ENCODE measurements around the gene SLC2A8. TPM values are rescaled to one million over a fixed set of nuclear protein-coding genes. Genes with fewer than 3 reads are reported as not detected.

The SLC2A8 gene
- total RNA-seq, 1 donor from 2014 or later, result 13.6 TPM

DNA sequence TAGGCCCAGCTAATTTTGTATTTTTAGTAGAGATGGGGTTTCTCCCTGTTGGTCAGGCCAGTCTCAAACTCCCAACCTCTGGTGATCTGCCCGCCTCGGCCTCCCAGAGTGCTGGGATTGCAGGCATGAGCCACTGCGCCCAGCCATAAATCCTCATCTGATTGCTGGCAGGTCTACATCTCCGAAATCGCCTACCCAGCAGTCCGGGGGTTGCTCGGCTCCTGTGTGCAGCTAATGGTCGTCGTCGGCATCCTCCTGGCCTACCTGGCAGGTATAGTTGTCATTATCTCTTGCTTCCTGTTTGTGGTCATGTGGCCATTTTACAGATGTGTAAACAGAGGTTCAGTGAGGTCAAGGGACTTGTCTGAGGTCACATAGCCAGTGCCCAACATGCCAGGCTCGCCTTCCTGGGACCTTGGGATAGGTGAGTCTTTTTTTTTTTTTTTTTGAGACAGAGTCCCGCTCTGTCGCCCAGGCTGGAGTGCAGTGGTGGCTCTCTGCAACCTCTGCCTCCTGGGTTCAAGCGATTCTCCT lies 2.8 kb downstream of the SLC2A8 start:
- no peaks in the 10 kb centered on the region for H3K9me3 ChIP-seq (ENCODE audit: control insufficient read depth in 3 of 3, low read length in 3 of 3)
- H3K4me3 ChIP-seq (ENCODE audit: low read length in 3 of 3), result no peak overlapping the region
- H3K4me1 ChIP-seq (ENCODE audit: control insufficient read depth in 3 of 3, insufficient read depth in 3 of 3, low read length in 3 of 3), result peaks cover 18 to 28% (median 20%) of the 10 kb centered on the region in 3 donors
- H3K27ac ChIP-seq (ENCODE audit: low read depth, low read length), result no peak overlapping the region
- no peaks in the 10 kb centered on the region for H3K27me3 ChIP-seq (ENCODE audit: control insufficient read depth in 3 of 3, insufficient read depth in 3 of 3, low read length in 3 of 3)
- H3K9ac ChIP-seq (ENCODE audit: low read depth in 1 of 3, low read length in 3 of 3), result no peak overlapping the region
- peaks cover 16 to 30% (median 20%) of the 10 kb centered on the region in 3 donors for H3K36me3 ChIP-seq (ENCODE audit: control insufficient read depth in 3 of 3, insufficient read depth in 3 of 3, low read length in 3 of 3)

DNA sequence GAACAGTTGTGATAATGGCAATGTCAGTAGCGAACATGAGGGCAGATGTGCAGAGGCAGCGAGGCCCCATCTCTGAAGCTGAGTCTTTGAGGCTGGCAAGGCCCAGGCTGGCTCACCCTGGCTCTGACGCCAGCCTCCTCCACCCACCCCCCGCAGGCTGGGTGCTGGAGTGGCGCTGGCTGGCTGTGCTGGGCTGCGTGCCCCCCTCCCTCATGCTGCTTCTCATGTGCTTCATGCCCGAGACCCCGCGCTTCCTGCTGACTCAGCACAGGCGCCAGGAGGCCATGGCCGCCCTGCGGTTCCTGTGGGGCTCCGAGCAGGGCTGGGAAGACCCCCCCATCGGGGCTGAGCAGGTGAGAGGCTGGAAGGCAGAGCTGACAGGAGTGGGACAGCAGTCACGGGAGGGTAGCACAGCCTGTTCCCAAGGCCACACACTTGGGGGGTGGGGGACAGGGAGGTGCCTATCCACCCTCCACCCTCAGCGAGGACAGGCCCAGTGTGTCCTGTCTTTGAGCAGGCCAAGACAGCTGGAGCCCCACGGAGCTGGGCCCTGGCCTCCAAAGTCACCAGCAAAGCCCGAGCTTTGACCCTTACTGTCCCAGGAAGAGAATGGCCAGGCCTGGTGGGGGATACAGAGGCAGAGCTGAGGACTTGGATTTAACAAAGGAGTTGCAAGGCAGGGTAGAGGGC lies 5.6 kb downstream of the SLC2A8 start:
- no peak overlapping the region for H3K9ac ChIP-seq (ENCODE audit: low read depth in 1 of 3, low read length in 3 of 3)

DNA sequence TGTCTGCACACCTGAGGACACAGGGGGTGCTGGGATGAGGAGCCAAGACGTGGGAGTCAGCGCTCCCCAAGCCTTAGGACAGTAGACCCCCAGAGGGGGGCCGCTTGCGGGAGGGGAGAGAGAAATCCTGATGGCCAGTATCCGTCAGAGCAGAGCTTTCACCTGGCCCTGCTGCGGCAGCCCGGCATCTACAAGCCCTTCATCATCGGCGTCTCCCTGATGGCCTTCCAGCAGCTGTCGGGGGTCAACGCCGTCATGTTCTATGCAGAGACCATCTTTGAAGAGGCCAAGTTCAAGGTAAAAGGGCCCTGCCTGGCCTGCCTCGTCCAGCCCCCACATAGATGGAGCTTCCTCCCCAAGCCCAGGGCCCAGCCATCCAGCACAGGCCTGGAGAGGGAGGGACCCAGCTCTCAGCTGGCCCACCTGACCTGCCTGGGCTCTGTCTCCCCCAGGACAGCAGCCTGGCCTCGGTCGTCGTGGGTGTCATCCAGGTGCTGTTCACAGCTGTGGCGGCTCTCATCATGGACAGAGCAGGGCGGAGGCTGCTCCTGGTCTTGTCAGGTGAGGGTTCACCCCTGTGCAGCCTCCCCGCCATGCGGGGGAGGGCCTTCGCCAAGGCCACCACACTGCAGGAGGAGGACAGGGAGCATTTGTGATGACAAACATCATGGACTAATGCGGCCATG lies 6.7 kb downstream of the SLC2A8 start:
- Histone ChIP-seq H3K36me3 (ENCODE audit: control insufficient read depth in 3 of 3, insufficient read depth in 3 of 3, low read length in 3 of 3) (peaks cover 30 to 48% (median 41%) of the 10 kb centered on the region in 3 donors), H3K27ac (ENCODE audit: low read depth, low read length) (no peak overlapping the region), H3K9ac (ENCODE audit: low read depth in 1 of 3, low read length in 3 of 3) (no peak overlapping the region), H3K9me3 (ENCODE audit: control insufficient read depth in 3 of 3, low read length in 3 of 3) (no peaks in the 10 kb centered on the region), H3K4me1 (ENCODE audit: control insufficient read depth in 3 of 3, insufficient read depth in 3 of 3, low read length in 3 of 3) (peaks cover 4 to 14% (median 7%) of the 10 kb centered on the region in 3 donors), H3K27me3 (ENCODE audit: control insufficient read depth in 3 of 3, insufficient read depth in 3 of 3, low read length in 3 of 3) (no peaks in the 10 kb centered on the region), H3K4me3 (ENCODE audit: low read length in 3 of 3) (no peak overlapping the region)

More for the DNA sequence above, 5.6 kb downstream of the SLC2A8 start:
- H3K27me3 ChIP-seq (ENCODE audit: control insufficient read depth in 3 of 3, insufficient read depth in 3 of 3, low read length in 3 of 3), result no peaks in the 10 kb centered on the region
- H3K4me1 ChIP-seq (ENCODE audit: control insufficient read depth in 3 of 3, insufficient read depth in 3 of 3, low read length in 3 of 3), result peaks cover 13 to 23% (median 13%) of the 10 kb centered on the region in 3 donors
- no peaks in the 10 kb centered on the region for H3K9me3 ChIP-seq (ENCODE audit: control insufficient read depth in 3 of 3, low read length in 3 of 3)
- no peak overlapping the region for H3K27ac ChIP-seq (ENCODE audit: low read depth, low read length)
- H3K4me3 ChIP-seq (ENCODE audit: low read length in 3 of 3), result no peak overlapping the region
- peaks cover 30 to 47% (median 40%) of the 10 kb centered on the region in 3 donors for H3K36me3 ChIP-seq (ENCODE audit: control insufficient read depth in 3 of 3, insufficient read depth in 3 of 3, low read length in 3 of 3)

GRCh38 chr9:127404631-127405030 lies 7.7 kb downstream of the SLC2A8 start:
- Histone ChIP-seq H3K9me3 (ENCODE audit: control insufficient read depth in 3 of 3, low read length in 3 of 3) (no peaks in the 10 kb centered on the region), H3K27me3 (ENCODE audit: control insufficient read depth in 3 of 3, insufficient read depth in 3 of 3, low read length in 3 of 3) (no peaks in the 10 kb centered on the region), H3K4me3 (ENCODE audit: low read length in 3 of 3) (no peak overlapping the region), H3K36me3 (ENCODE audit: control insufficient read depth in 3 of 3, insufficient read depth in 3 of 3, low read length in 3 of 3) (peaks cover 30 to 48% (median 37%) of the 10 kb centered on the region in 3 donors), H3K9ac (ENCODE audit: low read depth in 1 of 3, low read length in 3 of 3) (no peak overlapping the region), H3K27ac (ENCODE audit: low read depth, low read length) (no peak overlapping the region), H3K4me1 (ENCODE audit: control insufficient read depth in 3 of 3, insufficient read depth in 3 of 3, low read length in 3 of 3) (peaks cover 0 to 8% (median 3%) of the 10 kb centered on the region in 3 donors)

- Histone ChIP-seq H3K4me3 (ENCODE audit: low read length in 3 of 3) (no peak overlapping the region), H3K36me3 (ENCODE audit: control insufficient read depth in 3 of 3, insufficient read depth in 3 of 3, low read length in 3 of 3) (peaks cover 30 to 42% (median 37%) of the 10 kb centered on the region in 3 donors), H3K9me3 (ENCODE audit: control insufficient read depth in 3 of 3, low read length in 3 of 3) (no peaks in the 10 kb centered on the region), H3K4me1 (ENCODE audit: control insufficient read depth in 3 of 3, insufficient read depth in 3 of 3, low read length in 3 of 3) (peaks cover 0 to 8% (median 3%) of the 10 kb centered on the region in 3 donors), H3K9ac (ENCODE audit: low read depth in 1 of 3, low read length in 3 of 3) (peak overlapping the region in 2 of 3 donors; percentile 8 to 11), H3K27ac (ENCODE audit: low read depth, low read length) (no peak overlapping the region), H3K27me3 (ENCODE audit: control insufficient read depth in 3 of 3, insufficient read depth in 3 of 3, low read length in 3 of 3) (no peaks in the 10 kb centered on the region)
Measured at GRCh38 chr9:127405344-127406125, 8.6 kb downstream of the SLC2A8 start.

DNA sequence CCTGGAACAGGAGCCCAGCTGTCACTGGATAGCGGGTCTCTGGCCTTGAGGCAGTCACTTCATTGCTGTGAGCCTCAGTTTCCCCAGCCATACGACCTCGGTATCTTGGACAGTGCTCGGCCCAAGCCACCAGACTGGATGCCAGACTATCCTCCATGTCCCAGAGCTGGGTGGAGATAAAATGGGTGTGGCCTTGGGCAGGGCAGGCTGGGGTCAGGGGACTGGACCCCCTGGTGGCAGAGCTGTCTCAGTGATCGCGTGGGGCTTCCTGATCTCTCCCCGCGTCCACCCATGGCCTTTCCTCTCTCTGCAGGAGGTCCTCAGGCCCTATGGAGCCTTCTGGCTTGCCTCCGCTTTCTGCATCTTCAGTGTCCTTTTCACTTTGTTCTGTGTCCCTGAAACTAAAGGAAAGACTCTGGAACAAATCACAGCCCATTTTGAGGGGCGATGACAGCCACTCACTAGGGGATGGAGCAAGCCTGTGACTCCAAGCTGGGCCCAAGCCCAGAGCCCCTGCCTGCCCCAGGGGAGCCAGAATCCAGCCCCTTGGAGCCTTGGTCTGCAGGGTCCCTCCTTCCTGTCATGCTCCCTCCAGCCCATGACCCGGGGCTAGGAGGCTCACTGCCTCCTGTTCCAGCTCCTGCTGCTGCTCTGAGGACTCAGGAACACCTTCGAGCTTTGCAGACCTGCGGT lies 10.0 kb downstream of the SLC2A8 start:
- peaks cover 24 to 39% (median 31%) of the 10 kb centered on the region in 3 donors for H3K36me3 ChIP-seq (ENCODE audit: control insufficient read depth in 3 of 3, insufficient read depth in 3 of 3, low read length in 3 of 3)

GRCh38 chr9:127407492-127407843 lies 10.5 kb downstream of the SLC2A8 start:
- peaks cover 0 to 8% (median 3%) of the 10 kb centered on the region in 3 donors for H3K4me1 ChIP-seq (ENCODE audit: control insufficient read depth in 3 of 3, insufficient read depth in 3 of 3, low read length in 3 of 3)
- H3K9me3 ChIP-seq (ENCODE audit: control insufficient read depth in 3 of 3, low read length in 3 of 3), result no peaks in the 10 kb centered on the region
- no peak overlapping the region for H3K4me3 ChIP-seq (ENCODE audit: low read length in 3 of 3)
- H3K27ac ChIP-seq (ENCODE audit: low read depth, low read length), result no peak overlapping the region
- H3K36me3 ChIP-seq (ENCODE audit: control insufficient read depth in 3 of 3, insufficient read depth in 3 of 3, low read length in 3 of 3), result peaks cover 20 to 33% (median 31%) of the 10 kb centered on the region in 3 donors
- no peaks in the 10 kb centered on the region for H3K27me3 ChIP-seq (ENCODE audit: control insufficient read depth in 3 of 3, insufficient read depth in 3 of 3, low read length in 3 of 3)
- H3K9ac ChIP-seq (ENCODE audit: low read depth in 1 of 3, low read length in 3 of 3), result peak overlapping the region in 1 of 3 donors; percentile 16

More for the DNA sequence above, 10.0 kb downstream of the SLC2A8 start:
- peak overlapping the region in 1 of 3 donors; percentile 16 for H3K9ac ChIP-seq (ENCODE audit: low read depth in 1 of 3, low read length in 3 of 3)
- H3K4me1 ChIP-seq (ENCODE audit: control insufficient read depth in 3 of 3, insufficient read depth in 3 of 3, low read length in 3 of 3), result peaks cover 0 to 8% (median 3%) of the 10 kb centered on the region in 3 donors
- no peaks in the 10 kb centered on the region for H3K27me3 ChIP-seq (ENCODE audit: control insufficient read depth in 3 of 3, insufficient read depth in 3 of 3, low read length in 3 of 3)
- H3K27ac ChIP-seq (ENCODE audit: low read depth, low read length), result no peak overlapping the region
- H3K4me3 ChIP-seq (ENCODE audit: low read length in 3 of 3), result no peak overlapping the region
- no peaks in the 10 kb centered on the region for H3K9me3 ChIP-seq (ENCODE audit: control insufficient read depth in 3 of 3, low read length in 3 of 3)

- Histone ChIP-seq H3K36me3 (ENCODE audit: control insufficient read depth in 3 of 3, insufficient read depth in 3 of 3, low read length in 3 of 3) (peaks cover 3 to 11% (median 6%) of the 10 kb centered on the region in 3 donors), H3K27me3 (ENCODE audit: control insufficient read depth in 3 of 3, insufficient read depth in 3 of 3, low read length in 3 of 3) (no peaks in the 10 kb centered on the region), H3K27ac (ENCODE audit: low read depth, low read length) (no peak overlapping the region), H3K9me3 (ENCODE audit: control insufficient read depth in 3 of 3, low read length in 3 of 3) (no peaks in the 10 kb centered on the region), H3K4me3 (ENCODE audit: low read length in 3 of 3) (no peak overlapping the region), H3K4me1 (ENCODE audit: control insufficient read depth in 3 of 3, insufficient read depth in 3 of 3, low read length in 3 of 3) (no peaks in the 10 kb centered on the region), H3K9ac (ENCODE audit: low read depth in 1 of 3, low read length in 3 of 3) (no peak overlapping the region)
Measured at GRCh38 chr9:127411122-127411521, 14.2 kb downstream of the SLC2A8 start.

DNA sequence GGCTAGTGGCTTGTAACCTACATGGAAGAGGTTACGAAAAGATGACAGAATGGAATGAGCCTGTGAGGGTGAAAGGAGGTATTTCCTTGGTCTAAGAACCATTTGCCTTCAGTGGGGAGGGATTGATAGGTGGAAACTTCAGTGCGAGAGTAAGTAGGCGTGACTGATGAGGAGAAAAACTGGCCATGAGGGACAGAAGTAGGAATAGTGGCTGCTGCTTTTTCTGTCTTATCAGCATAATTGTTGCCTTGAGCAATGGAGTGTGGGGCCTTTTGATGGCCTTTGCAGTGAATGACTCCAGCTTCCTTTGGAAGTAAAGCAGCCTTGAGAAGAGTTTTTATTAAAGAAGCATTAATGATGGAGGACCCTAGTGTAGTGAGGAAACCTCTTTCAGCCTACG lies 18.2 kb downstream of the SLC2A8 start:
- H3K4me3 ChIP-seq (ENCODE audit: low read length in 3 of 3), result no peak overlapping the region
- H3K9ac ChIP-seq (ENCODE audit: low read depth in 1 of 3, low read length in 3 of 3), result no peak overlapping the region
- peaks cover 9 to 14% (median 13%) of the 10 kb centered on the region in 3 donors for H3K4me1 ChIP-seq (ENCODE audit: control insufficient read depth in 3 of 3, insufficient read depth in 3 of 3, low read length in 3 of 3)
- no peaks in the 10 kb centered on the region for H3K36me3 ChIP-seq (ENCODE audit: control insufficient read depth in 3 of 3, insufficient read depth in 3 of 3, low read length in 3 of 3)
- H3K27me3 ChIP-seq (ENCODE audit: control insufficient read depth in 3 of 3, insufficient read depth in 3 of 3, low read length in 3 of 3), result no peaks in the 10 kb centered on the region
- no peak overlapping the region for H3K27ac ChIP-seq (ENCODE audit: low read depth, low read length)
- no peaks in the 10 kb centered on the region for H3K9me3 ChIP-seq (ENCODE audit: control insufficient read depth in 3 of 3, low read length in 3 of 3)
